Measurements from ENCODE around the gene KCNT1. TPM values are rescaled to one million over a fixed set of nuclear protein-coding genes. Genes with fewer than 3 reads are reported as not detected.

The KCNT1 gene
- polyA plus RNA-seq, 1 donor from 2014 or later = not detected

DNA sequence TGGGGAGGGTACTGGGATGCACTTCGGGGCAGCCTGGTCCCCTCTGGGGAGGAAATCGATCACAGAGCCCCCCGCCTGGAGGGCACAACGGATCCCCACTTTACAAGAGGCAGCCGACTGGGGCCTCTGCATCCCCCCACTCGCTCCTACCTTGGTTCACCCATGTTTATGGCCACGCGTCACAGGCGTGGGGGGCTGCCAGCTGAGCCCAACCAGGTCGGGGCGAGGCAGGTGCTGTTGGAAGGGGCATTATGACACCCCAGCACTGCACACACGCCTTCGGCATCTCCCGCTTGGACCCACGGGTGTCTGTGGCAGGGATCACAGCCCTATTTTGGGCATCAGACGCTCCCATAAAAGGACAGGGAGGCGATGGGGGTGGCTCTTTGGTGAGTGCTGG lies 17.3 kb upstream of the KCNT1 start:
- Mint-ChIP-seq H3K4me3 (no peak overlapping the region), H3K4me1 (no peaks in the 10 kb centered on the region), H3K27ac (no peak overlapping the region), H3K36me3 (no peaks in the 10 kb centered on the region), H3K9me3 (peaks cover 0 to 3% (median 0%) of the 10 kb centered on the region in 3 donors), H3K27me3 (peaks cover 8% of the 10 kb centered on the region)

DNA sequence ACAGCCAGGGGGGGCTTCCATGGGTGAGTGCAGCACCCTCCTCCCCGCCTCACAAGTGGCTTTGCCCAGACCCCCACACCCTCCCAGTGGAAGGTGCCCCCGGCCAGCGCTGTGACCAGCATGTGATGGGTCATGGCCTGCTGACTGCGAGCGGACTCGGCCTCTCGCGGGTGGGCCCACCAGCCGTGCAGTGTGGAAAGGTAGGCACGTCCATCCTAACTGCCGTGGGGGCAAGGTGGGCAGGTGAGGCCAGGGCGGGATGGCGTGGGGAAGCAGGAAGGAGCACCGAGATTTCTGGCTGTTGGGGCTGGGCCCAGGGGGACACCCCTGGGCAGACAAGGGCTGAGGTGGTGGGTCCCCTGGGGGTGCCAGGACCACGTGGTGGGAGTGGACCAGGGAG lies 14.8 kb upstream of the KCNT1 start:
- Mint-ChIP-seq H3K4me1 (no peaks in the 10 kb centered on the region), H3K9me3 (peaks cover 0 to 3% (median 0%) of the 10 kb centered on the region in 3 donors), H3K27me3 (peaks cover 8% of the 10 kb centered on the region), H3K4me3 (no peak overlapping the region), H3K36me3 (no peaks in the 10 kb centered on the region), H3K27ac (no peak overlapping the region)

DNA sequence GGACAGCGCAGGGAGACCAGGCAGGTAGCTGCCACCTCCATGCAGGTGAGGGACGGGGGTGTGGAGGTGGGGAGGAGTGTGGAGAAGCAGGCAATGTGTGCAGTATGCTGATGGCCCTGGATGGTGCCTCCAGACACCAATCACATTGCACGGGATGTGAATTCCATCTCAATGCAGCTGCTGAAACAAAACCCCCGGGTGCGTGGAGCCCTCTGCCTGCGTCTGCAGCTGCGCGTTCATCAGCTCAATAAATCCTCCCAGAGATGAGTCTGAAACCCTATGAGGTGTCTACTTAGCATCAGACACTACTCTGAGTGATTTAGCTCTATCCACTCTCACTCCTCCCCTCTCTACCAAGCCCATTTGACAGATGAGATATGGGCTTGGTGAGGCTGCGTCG lies 13.0 kb upstream of the KCNT1 start:
- Mint-ChIP-seq H3K36me3 (no peaks in the 10 kb centered on the region), H3K9me3 (peaks cover 0 to 3% (median 0%) of the 10 kb centered on the region in 3 donors), H3K27me3 (peaks cover 8% of the 10 kb centered on the region), H3K4me1 (no peaks in the 10 kb centered on the region), H3K4me3 (no peak overlapping the region), H3K27ac (no peak overlapping the region)

DNA sequence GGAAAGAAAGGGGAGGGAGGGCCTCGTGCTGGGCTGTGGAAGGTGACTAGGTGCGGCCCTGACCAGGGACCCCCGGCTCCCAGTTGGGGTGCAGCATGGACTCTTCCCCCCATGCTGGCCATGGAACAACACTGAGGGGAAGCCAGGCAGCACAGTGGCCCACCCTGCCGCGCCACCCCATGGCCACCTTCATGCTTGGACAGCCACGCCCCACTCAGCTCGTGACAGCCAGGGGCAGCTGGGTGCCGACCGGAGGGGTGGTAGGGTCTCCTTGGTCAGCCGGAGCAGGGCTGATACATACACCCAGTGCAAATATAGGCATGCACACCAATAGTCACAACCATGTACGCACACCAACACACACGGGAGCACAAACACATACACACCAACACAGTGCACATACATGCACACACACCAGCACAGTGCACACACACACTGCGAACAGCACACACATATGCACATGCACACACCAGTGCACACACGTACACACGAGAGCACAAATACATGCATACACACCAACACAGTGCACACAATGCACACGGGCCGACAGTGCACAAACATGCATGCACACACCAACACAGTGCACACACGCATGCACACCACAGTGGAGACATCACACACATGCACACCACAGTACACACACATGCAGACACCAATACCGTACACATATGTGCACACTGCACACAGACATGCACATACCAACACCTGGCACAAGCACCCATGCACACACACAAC lies 11.0 kb upstream of the KCNT1 start:
- H3K9me3 Mint-ChIP-seq = peaks cover 0 to 4% (median 0%) of the 10 kb centered on the region in 3 donors
- no peak overlapping the region for H3K4me3 Mint-ChIP-seq
- H3K27ac Mint-ChIP-seq = no peak overlapping the region
- peaks cover 0 to 1% (median 0%) of the 10 kb centered on the region in 3 donors for H3K4me1 Mint-ChIP-seq
- no peaks in the 10 kb centered on the region for H3K36me3 Mint-ChIP-seq
- H3K27me3 Mint-ChIP-seq = peaks cover 3% of the 10 kb centered on the region

DNA sequence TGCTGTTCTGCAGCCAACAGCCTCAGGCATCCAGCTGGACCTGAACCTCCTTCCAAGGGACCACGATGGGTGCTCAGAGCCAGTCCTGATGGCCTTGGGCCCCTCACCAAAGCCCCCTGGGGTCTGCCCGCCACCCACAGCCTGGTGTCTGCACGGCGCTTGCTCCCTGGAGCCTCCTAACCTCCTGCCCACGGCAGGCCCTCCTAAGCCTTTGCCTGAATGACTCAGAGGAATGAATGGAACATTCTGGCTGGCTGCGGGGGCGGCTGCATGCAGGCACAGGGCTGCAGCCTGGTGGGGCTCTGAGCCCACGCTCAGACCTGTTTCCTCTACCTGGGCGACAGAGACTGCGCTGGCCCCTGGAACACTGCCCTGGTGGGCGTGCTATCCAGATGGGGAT lies 9.6 kb upstream of the KCNT1 start:
- Mint-ChIP-seq H3K27ac (no peak overlapping the region), H3K9me3 (peaks cover 0 to 4% (median 0%) of the 10 kb centered on the region in 3 donors), H3K36me3 (no peaks in the 10 kb centered on the region), H3K27me3 (no peaks in the 10 kb centered on the region), H3K4me1 (peaks cover 0 to 1% (median 0%) of the 10 kb centered on the region in 3 donors), H3K4me3 (no peak overlapping the region)

DNA sequence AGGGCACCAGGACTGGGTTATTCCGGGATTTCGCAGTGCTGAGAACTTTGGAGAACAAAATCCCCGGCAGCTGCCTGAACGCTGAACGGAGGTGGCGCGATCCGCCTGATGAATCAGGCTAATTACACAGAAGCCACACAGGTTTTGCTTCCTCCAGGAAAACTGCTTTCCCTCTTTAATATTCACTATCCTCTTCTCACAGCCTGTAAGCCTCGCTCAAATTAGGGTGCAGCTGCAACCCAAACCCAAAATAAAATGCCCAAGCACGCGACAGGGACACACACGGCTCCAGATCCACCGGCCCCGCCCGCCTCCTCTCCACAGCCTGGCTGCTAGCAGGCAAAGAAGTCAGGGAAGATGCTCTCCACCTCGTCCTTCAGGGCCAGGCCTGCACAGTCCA lies 8.7 kb upstream of the KCNT1 start:
- H3K27me3 Mint-ChIP-seq = no peaks in the 10 kb centered on the region
- H3K27ac Mint-ChIP-seq = no peak overlapping the region
- peaks cover 0 to 4% (median 0%) of the 10 kb centered on the region in 3 donors for H3K9me3 Mint-ChIP-seq
- no peak overlapping the region for H3K4me3 Mint-ChIP-seq
- no peaks in the 10 kb centered on the region for H3K36me3 Mint-ChIP-seq
- H3K4me1 Mint-ChIP-seq = peaks cover 0 to 1% (median 0%) of the 10 kb centered on the region in 3 donors

DNA sequence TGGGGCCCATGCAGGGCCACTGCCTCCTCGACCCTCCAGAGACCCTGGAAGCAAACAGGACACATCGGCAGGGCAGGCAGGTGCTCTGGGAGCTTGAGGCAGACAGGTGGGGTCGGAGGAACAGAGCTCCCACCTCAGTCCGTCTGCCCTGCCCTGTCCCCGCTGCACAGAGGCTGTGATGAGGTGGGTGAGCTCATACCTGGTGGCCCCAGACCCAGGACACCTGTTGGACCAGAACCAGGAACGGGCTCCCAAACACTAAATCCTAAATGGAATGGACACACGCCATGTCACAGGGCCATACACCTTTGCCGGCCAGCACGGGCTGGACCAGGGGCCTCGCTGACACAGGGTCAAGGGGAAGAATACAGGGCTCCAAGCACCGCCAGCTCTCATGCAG lies 8.2 kb upstream of the KCNT1 start:
- no peaks in the 10 kb centered on the region for H3K27me3 Mint-ChIP-seq
- peaks cover 0 to 2% (median 0%) of the 10 kb centered on the region in 3 donors for H3K9me3 Mint-ChIP-seq
- no peaks in the 10 kb centered on the region for H3K36me3 Mint-ChIP-seq
- H3K4me3 Mint-ChIP-seq = no peak overlapping the region
- no peak overlapping the region for H3K27ac Mint-ChIP-seq
- peaks cover 0 to 1% (median 0%) of the 10 kb centered on the region in 3 donors for H3K4me1 Mint-ChIP-seq

DNA sequence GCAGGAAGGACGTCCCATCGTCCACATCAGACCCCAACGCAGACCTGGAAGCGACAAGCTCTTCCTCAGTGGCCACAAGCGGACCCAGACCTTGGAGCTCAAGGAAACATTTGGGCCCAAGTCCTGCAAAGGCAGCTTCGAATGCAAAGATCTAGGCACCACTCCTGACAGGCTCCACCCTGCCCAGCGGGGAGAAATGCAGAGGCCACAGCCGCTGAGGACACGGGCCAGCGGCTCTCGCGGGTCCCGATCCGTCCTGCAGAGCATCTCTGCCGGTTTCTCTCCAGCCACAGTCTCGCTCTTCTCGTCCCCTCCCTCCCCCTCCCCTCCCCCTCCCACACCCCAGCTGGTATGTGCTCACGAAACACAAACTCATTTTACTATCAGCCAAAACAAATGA lies 7.6 kb upstream of the KCNT1 start:
- Mint-ChIP-seq H3K27ac (no peak overlapping the region), H3K4me1 (peaks cover 0 to 1% (median 0%) of the 10 kb centered on the region in 3 donors), H3K27me3 (no peaks in the 10 kb centered on the region), H3K36me3 (no peaks in the 10 kb centered on the region), H3K4me3 (no peak overlapping the region), H3K9me3 (peaks cover 0 to 1% (median 0%) of the 10 kb centered on the region in 3 donors)

DNA sequence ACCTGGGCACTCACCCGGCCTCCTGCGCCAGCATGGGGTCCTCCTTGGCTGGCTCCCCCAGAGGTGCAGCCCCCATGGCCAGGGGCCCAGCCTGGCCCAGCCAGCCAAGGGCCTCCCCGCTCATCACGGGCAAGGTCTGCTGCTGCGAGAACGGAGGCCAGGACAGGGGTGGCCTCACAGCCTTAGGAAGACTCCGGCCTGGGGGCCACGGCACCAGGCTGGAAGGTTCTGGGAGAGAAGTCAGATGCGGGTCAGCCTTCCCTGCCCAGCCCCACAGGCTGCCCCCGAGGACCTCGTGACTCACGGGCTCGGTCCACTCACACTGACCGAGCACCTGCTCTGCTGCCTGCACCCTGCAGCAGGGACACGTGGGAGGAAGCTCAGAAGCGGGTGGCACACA lies 6.9 kb upstream of the KCNT1 start:
- H3K36me3 Mint-ChIP-seq = no peaks in the 10 kb centered on the region
- no peaks in the 10 kb centered on the region for H3K27me3 Mint-ChIP-seq
- H3K9me3 Mint-ChIP-seq = peaks cover 0 to 1% (median 0%) of the 10 kb centered on the region in 3 donors
- H3K4me3 Mint-ChIP-seq = no peak overlapping the region
- no peak overlapping the region for H3K27ac Mint-ChIP-seq
- peaks cover 0 to 1% (median 0%) of the 10 kb centered on the region in 3 donors for H3K4me1 Mint-ChIP-seq

DNA sequence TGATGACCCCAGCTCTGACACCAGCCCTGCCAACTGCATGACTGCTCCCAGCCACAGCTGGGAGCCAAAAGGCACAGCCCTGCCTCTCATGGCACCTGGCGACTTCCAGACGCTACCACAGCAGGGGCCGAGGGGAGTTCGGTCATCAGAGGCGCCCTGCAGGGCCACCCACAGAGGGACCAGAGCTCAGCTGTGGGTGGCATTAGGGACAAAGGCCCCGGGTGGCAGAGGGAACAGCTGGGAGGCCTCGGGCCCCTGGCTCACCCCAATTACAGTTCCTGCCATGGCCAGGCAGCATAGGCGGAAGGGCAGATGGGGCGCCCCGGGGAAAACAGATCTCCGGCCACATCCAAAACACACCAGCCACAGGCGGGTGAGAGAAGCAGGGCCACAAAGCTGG lies 6.3 kb upstream of the KCNT1 start:
- H3K27me3 Mint-ChIP-seq = no peaks in the 10 kb centered on the region
- H3K4me1 Mint-ChIP-seq = peaks cover 0 to 1% (median 0%) of the 10 kb centered on the region in 3 donors
- H3K4me3 Mint-ChIP-seq = no peak overlapping the region
- H3K27ac Mint-ChIP-seq = no peak overlapping the region
- no peaks in the 10 kb centered on the region for H3K36me3 Mint-ChIP-seq
- peaks cover 0 to 1% (median 0%) of the 10 kb centered on the region in 3 donors for H3K9me3 Mint-ChIP-seq

DNA sequence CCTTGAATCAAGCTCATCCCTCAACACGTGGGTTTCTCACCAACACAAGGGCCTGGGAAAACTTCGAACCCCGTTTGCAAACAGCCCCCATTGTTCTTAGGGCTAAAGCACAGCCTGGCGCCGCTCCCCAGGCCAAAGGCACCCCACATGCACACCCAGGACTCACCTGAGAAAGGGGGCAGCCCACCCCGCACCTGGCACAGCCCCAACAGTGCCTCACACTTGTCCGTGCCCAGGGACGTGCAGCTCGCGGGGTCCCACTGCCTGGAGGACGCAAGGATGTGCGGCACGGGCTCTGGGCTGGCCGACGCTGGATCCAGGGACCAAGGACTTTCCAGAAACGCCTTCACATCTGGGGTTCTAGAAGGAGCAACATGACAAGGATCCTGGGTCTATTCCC lies 5.5 kb upstream of the KCNT1 start:
- Mint-ChIP-seq H3K9me3 (peaks cover 0 to 1% (median 0%) of the 10 kb centered on the region in 3 donors), H3K4me1 (peaks cover 0 to 1% (median 0%) of the 10 kb centered on the region in 3 donors), H3K36me3 (no peaks in the 10 kb centered on the region), H3K27ac (no peak overlapping the region), H3K27me3 (no peaks in the 10 kb centered on the region), H3K4me3 (no peak overlapping the region)

DNA sequence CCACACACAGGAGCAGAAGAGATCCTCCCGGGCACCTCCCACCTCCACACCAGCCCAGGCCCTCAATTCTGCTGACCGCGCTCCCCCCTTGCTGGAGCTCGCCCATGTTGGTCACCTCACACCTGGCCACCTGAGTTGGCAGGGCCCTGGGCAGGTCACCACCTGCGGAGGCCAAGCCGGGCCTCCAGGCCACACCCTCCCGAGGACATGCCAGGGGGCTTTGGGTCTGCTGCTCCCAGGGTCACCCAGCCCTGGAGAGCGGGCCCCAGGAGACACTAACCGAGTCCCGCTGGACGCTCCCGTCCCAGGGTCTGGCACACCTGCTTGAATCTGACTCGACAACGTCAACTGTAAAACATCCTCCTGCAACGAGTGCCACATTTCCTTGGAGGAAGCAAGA lies 4.8 kb upstream of the KCNT1 start:
- Mint-ChIP-seq H3K4me1 (peaks cover 0 to 1% (median 0%) of the 10 kb centered on the region in 3 donors), H3K9me3 (peaks cover 0 to 1% (median 0%) of the 10 kb centered on the region in 3 donors), H3K4me3 (no peak overlapping the region), H3K36me3 (no peaks in the 10 kb centered on the region), H3K27me3 (no peaks in the 10 kb centered on the region), H3K27ac (no peak overlapping the region)

DNA sequence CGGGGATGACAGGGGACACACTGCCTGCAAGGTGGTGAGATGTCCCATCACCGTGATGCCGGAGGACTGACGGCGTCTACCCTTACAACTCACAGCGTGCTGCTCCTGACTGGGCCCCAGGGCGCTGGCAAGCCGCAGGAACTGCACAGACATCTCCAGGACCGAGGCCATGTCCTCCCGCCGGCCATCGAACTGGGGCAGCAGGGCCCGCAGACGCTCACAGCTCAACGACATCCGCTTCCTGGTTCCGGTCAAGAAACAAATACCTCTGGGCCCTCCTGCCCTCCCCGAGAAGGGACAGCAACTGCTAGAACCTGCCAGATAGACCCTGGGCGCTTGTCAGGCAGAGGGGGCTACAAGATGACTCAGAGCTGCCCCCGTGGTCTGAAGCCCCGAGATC lies 3.7 kb upstream of the KCNT1 start:
- H3K27me3 Mint-ChIP-seq = no peaks in the 10 kb centered on the region
- no peak overlapping the region for H3K4me3 Mint-ChIP-seq
- no peak overlapping the region for H3K27ac Mint-ChIP-seq
- H3K36me3 Mint-ChIP-seq = no peaks in the 10 kb centered on the region
- H3K9me3 Mint-ChIP-seq = peaks cover 0 to 1% (median 0%) of the 10 kb centered on the region in 3 donors
- H3K4me1 Mint-ChIP-seq = peaks cover 0 to 1% (median 0%) of the 10 kb centered on the region in 3 donors

DNA sequence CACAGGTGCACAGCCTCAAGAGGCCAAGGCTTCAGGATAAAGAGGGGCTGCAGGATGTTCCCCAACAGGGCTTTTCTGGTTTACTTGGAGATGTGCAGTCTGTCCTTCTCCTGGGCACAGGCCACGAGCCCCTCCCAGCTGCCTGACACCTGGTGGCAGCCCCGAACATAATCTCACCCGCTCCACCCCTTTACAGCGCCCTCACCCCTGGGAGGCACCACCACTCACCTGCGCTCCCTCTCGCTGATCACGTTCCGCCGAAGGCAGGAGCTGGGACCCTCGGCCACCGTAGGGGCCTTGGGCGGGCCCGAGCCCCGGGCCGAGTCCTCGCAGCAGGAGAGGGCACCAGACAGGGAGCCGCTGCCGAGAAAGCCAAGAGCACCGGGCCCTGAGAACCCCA lies 3.2 kb upstream of the KCNT1 start:
- Mint-ChIP-seq H3K27ac (no peak overlapping the region), H3K9me3 (peaks cover 0 to 1% (median 0%) of the 10 kb centered on the region in 3 donors), H3K36me3 (no peaks in the 10 kb centered on the region)

DNA sequence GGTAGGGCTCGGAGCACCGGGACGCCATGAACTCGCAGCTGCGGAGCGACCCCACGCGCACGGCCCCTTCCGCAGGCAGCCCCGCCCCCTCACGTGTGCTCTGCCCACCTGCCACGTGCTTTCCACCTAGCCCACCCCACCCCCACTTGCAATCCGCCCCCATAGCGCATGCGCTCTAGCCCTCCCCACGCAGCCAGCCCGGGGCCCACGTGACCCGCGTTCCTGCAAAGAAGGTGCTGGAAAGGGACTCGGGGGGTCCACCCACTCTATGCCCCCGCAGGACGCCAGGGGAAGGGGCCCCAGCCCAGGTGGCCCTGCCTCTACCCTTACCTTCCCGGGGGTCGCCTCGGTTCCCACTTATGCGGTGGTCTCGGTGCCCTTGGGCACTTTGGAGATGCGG lies 2.5 kb upstream of the KCNT1 start, which contains the start of gene SOHLH1:
SOHLH1 (minus strand) TSS at position 42 of the 400 bp plus-strand sequence; CDS start at position 28, 14 bp downstream.
- Mint-ChIP-seq H3K9me3 (no peaks in the 10 kb centered on the region), H3K27ac (no peak within 1 kb of the TSS), H3K27me3 (peaks cover 4% of the 10 kb centered on the region), H3K36me3 (no peaks in the 10 kb centered on the region), H3K4me3 (no peak within 1 kb of the TSS), H3K4me1 (peaks cover 0 to 1% (median 0%) of the 10 kb centered on the region in 3 donors)

More for the DNA sequence above, 3.2 kb upstream of the KCNT1 start:
- H3K4me1 Mint-ChIP-seq = peaks cover 0 to 1% (median 0%) of the 10 kb centered on the region in 3 donors
- H3K4me3 Mint-ChIP-seq = no peak overlapping the region
- H3K27me3 Mint-ChIP-seq = peaks cover 3% of the 10 kb centered on the region

DNA sequence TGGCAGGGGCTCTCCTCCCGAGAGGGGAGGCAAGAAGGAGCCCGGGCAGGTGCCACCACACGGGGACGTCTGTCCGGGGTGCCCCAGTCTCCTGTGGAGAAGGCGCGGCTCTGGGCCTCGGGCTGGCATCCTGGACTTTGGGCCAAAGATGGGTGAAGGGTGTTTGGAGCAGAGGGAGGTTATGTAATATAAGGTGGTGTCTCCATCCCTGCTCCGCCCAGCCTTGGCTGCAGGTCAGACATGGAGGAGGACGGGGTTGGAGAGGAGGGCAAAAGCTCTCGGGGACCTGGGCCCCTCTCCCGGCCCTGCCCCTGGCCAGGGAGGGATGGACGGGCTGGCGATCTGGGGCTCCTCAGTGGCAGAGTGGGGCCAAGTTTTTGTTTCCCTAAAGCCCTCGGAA lies 1.5 kb upstream of the KCNT1 start:
- H3K27ac Mint-ChIP-seq = no peak overlapping the region
- H3K4me3 Mint-ChIP-seq = no peak overlapping the region
- H3K9me3 Mint-ChIP-seq = no peaks in the 10 kb centered on the region
- no peaks in the 10 kb centered on the region for H3K36me3 Mint-ChIP-seq
- H3K27me3 Mint-ChIP-seq = peaks cover 4% of the 10 kb centered on the region
- peaks cover 0 to under 1% (median 0%) of the 10 kb centered on the region in 3 donors for H3K4me1 Mint-ChIP-seq

Measured in IgD-negative memory B cell (primary cell).